ENCODE results near the gene OR4D1. TPM values are rescaled to one million over a fixed set of nuclear protein-coding genes. Genes with fewer than 3 reads are reported as not detected.

Gene OR4D1
- total and polyA plus RNA-seq, 8 donors: 0.03 to 0.06 (median 0.04) TPM; not detected in 5

DNA sequence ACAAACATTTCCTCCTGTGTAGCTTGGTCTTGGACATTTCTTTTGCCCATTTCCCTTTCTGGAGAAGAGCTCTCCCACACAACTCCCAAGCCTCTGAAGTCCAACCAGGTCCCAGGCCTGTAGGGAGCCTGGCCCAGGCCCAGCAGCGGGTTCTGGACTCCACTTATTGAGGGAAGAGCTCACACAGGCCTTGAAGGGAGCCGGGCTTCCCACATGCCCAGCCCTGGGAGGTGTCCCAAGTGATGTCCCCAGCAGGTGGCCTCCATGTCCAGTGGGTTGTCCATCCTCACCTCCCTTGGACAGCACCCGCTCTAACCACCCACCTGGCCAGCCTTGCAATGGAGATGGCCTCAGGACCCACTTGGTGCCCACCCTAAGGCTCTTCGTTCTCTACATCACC is 38.4 kb downstream of the OR4D1 start:
- H3K4me1 ChIP-seq: no peaks in the 10 kb centered on the region
- H3K9me3 ChIP-seq: no peaks in the 10 kb centered on the region
- H3K36me3 ChIP-seq: no peaks in the 10 kb centered on the region
- no peak for ATAC-seq
- intact Hi-C loops (cut with DNase I): no loop called here
- no peak for DNase-seq
- H3K4me3 ChIP-seq: no peak overlapping the region
- peaks cover 0 to 19% of the 10 kb centered on the region in 2 donors for H3K27me3 ChIP-seq
- TF ChIP-seq, protein P1, sequence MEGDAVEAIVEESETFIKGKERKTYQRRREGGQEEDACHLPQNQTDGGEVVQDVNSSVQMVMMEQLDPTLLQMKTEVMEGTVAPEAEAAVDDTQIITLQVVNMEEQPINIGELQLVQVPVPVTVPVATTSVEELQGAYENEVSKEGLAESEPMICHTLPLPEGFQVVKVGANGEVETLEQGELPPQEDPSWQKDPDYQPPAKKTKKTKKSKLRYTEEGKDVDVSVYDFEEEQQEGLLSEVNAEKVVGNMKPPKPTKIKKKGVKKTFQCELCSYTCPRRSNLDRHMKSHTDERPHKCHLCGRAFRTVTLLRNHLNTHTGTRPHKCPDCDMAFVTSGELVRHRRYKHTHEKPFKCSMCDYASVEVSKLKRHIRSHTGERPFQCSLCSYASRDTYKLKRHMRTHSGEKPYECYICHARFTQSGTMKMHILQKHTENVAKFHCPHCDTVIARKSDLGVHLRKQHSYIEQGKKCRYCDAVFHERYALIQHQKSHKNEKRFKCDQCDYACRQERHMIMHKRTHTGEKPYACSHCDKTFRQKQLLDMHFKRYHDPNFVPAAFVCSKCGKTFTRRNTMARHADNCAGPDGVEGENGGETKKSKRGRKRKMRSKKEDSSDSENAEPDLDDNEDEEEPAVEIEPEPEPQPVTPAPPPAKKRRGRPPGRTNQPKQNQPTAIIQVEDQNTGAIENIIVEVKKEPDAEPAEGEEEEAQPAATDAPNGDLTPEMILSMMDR (IDR thresholded peaks at IDR 0.05): no peak
- no peak overlapping the region for H3K27ac ChIP-seq

DNA sequence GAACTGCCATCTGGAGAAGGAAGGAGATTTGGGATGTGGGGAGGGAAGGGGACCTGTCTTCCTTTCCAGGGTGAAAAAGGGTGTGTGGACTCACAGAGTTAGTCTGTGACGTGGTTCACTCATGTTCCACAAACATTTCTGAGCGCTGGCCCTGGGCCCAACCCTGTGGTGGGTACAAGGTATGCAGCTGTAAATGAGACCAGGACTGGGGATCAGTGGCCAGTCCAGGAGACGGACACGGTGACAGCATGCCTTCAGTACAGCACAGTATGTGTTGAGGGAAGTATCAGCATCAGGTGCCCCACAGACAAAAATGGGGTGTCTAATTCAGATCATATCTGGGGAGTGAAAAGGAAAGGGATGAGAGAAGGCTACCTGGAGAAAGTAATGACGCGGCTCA is 38.9 kb downstream of the OR4D1 start:
- Histone ChIP-seq H3K27ac (no peak overlapping the region), H3K9me3 (no peaks in the 10 kb centered on the region), H3K4me1 (no peaks in the 10 kb centered on the region), H3K27me3 (peaks cover 0 to 24% of the 10 kb centered on the region in 2 donors), H3K4me3 (no peak overlapping the region), H3K36me3 (no peaks in the 10 kb centered on the region)
- no peak for DNase-seq
- ATAC-seq: no peak
- intact Hi-C loops (cut with DNase I): no loop called here
- TF ChIP-seq, protein P1 (IDR thresholded peaks at IDR 0.05): no peak

DNA sequence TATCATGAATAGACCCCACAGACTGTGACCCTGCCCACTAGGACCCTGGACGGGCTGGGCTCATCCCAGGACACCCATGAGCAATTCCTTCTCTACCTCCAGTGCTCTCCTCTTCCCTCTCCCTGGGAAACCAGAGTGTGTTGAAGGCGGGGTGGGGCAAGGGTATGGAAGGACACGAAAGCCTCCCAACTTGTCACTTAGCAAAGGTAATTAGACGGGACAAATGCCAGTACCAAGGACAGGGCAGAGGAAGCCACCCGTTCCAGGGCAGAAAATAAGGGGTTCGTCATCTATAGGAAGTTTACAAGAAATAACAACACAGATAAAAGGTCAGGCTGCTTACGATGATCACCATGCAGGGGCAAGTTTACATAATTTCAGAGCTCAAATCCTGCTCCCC is 39.5 kb downstream of the OR4D1 start:
- no peak for DNase-seq
- intact Hi-C loops (cut with DNase I): no loop called here
- Histone ChIP-seq H3K9me3 (no peaks in the 10 kb centered on the region), H3K4me3 (no peak overlapping the region), H3K27me3 (peaks cover 0 to 28% of the 10 kb centered on the region in 2 donors), H3K4me1 (no peaks in the 10 kb centered on the region), H3K27ac (no peak overlapping the region), H3K36me3 (no peaks in the 10 kb centered on the region)
- ATAC-seq: no peak
- TF ChIP-seq, protein P1 (IDR thresholded peaks at IDR 0.05): no peak

DNA sequence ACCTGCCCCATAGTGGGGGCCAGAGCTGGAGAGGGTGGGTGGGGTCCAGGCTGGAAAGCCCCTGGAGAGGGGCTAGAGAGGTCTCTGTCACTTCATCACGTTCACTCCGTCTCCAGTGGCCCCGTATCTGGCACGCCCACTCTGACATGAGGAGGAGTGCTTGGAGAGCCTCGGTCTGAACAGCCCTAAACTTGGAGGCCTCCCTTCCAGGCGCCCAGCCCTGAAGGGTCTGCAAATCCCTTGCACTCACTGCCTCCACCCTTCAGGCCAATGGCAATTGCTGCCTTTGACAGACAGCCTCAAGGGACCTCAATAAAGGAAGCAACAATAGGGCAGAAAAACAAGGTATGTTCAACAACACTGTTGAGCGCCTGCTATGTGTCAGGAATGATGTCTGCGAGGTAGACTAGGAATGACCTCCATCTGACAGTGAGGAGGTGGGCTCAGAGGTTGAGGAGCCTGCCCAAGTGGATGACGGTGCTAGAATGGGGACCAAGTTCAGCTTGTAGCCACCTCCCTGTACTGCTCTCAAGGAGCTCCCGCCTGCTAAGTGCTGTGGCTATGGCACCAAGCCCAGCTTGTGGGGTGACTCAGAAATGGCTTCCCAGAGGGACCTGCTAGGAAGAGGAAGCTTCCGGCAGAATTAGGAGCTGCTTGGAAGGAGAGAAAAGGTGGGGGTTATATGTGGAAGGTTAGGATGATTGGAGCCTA is 41.4 kb downstream of the OR4D1 start:
- TF ChIP-seq, protein P1 (IDR thresholded peaks at IDR 0.05): no peak
- Histone ChIP-seq H3K4me1 (no peaks in the 10 kb centered on the region), H3K9me3 (no peaks in the 10 kb centered on the region), H3K27me3 (peaks cover 0 to 39% of the 10 kb centered on the region in 2 donors), H3K4me3 (no peak overlapping the region), H3K36me3 (no peaks in the 10 kb centered on the region), H3K27ac (no peak overlapping the region)
- ATAC-seq: peak; percentile 94
- intact Hi-C loops (cut with DNase I): no loop called here
- DNase-seq: peak in 3 of 4 donors; percentile 19 to 90 (median 82)

DNA sequence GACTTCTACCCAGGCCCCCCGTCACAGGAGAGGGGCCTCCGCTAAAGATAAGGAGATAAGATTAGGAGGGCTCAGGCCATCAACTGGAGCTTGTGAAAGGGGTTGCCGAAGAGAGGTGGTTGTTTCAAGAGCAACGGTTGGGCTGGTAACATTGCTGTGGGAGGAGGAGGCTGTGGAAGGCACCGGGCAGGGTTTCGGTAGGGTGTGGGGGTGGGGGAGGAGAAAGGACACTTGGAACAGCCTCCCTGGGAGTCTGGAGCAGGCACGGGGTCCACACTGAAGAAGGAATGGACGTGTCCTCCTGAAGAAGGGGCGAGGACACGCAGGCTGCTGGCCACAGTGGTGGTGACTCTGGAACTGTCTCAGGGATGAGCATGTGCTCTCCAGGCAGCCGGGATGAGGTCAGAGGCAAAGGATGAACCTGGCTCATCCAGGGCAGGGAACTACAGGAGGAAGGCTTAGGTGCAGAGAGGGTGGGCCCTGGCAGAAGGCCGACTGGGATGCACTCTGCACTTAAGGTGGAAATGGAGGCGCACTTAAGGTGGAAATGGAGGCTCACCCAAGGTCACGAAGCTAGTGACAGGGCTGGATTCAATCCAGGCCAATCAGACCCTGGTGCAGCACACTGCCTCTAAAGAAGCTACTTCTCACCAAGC is 43.2 kb downstream of the OR4D1 start:
- Histone ChIP-seq H3K36me3 (no peaks in the 10 kb centered on the region), H3K4me3 (no peak overlapping the region), H3K27me3 (peaks cover 0 to 39% of the 10 kb centered on the region in 2 donors), H3K4me1 (no peaks in the 10 kb centered on the region), H3K9me3 (no peaks in the 10 kb centered on the region), H3K27ac (no peak overlapping the region)
- no peak for ATAC-seq
- intact Hi-C loops (cut with DNase I): no loop called here
- TF ChIP-seq, protein P1 (IDR thresholded peaks at IDR 0.05): no peak
- DNase-seq: no peak
